ENCODE data around the gene GRM1.

GRCh38 chr6:146341493-146342230 is 312.8 kb downstream of the GRM1 start:
- no peak for TF ChIP-seq CTCF (IDR thresholded peaks at IDR 0.05; ENCODE audit: low read length)
- no peak for TF ChIP-seq EZH2 (IDR thresholded peaks at IDR 0.05; ENCODE audit: borderline replicate concordance, low read length)
